Tibial nerve (tissue), 4 donors: ENCODE measurements around the gene BRSK1.

Experiments
- EP300 ChIP-seq, 2 donors: sonication (generic); formaldehyde crosslinking; IDR thresholded peaks; one replicate each; pipeline ENCODE4 v1.6.1; 2017; ENCODE audit warnings: antibody characterized with exemption in 2 of 2, mild to moderate bottlenecking in 1 of 2
- POLR2A ChIP-seq, 2 donors: fragments of 450-650 bp; IDR thresholded peaks; one replicate each; pipeline ENCODE4 v1.6.1; 2017; ENCODE audit warnings: antibody characterized with exemption in 2 of 2, mild to moderate bottlenecking in 2 of 2, moderate library complexity in 2 of 2
- TF ChIP-seq, protein P1 (sequence below), 5 experiments: fragments of 200-600 bp in 3 of 5; fragments of 450-650 bp in 2 of 5; sonication (generic) in 3 of 5; IDR thresholded peaks; one replicate each; pipeline ENCODE4 v1.5.1; 2016 to 2019; ENCODE audit warnings: antibody characterized with exemption in 5 of 5, mild to moderate bottlenecking in 3 of 5, moderate library complexity in 2 of 5

DNA sequence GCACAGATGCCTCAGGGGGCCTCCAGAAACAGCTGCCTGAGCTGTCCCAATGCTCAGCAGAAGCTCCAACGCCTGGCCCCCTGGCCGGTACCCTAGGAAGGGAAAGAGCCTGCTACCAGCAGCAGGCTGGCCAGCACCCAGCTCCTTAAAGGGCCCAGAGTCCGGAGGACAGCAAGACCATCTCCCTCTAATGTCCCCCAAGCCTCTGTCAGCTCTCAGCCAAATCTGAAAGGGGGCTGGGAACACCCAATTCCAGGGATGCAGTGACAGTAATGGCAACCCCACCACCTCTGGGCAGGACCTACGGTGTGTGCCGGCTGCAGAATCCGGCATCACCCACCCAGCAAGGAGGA, 29.2 kb upstream of the BRSK1 start:
- TF ChIP-seq, protein P1, sequence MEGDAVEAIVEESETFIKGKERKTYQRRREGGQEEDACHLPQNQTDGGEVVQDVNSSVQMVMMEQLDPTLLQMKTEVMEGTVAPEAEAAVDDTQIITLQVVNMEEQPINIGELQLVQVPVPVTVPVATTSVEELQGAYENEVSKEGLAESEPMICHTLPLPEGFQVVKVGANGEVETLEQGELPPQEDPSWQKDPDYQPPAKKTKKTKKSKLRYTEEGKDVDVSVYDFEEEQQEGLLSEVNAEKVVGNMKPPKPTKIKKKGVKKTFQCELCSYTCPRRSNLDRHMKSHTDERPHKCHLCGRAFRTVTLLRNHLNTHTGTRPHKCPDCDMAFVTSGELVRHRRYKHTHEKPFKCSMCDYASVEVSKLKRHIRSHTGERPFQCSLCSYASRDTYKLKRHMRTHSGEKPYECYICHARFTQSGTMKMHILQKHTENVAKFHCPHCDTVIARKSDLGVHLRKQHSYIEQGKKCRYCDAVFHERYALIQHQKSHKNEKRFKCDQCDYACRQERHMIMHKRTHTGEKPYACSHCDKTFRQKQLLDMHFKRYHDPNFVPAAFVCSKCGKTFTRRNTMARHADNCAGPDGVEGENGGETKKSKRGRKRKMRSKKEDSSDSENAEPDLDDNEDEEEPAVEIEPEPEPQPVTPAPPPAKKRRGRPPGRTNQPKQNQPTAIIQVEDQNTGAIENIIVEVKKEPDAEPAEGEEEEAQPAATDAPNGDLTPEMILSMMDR (IDR thresholded peaks at IDR 0.05), result no peak
- no peak for TF ChIP-seq EP300 (IDR thresholded peaks at IDR 0.05)
- no peak for TF ChIP-seq POLR2A (IDR thresholded peaks at IDR 0.05)
